GM12892 (cell line): Measurements from ENCODE around the gene KLK11.

ENCODE experiments used
- DNase-seq: peaks from one replicate; pipeline ENCODE4 v3.0.0; 2011; ENCODE audit not compliant: insufficient read length
- FAIRE-seq: peaks from 2 replicates; lab custom pipeline; 2011; peaks lifted over from hg19 to GRCh38; lab: Jason Lieb, UNC
- POLR2A ChIP-seq: IDR thresholded peaks from 2 replicates; pipeline ENCODE4 v1.6.1; 2011; ENCODE audit warnings: low read depth, low read length, control low read depth
- POLR2AphosphoS5 ChIP-seq: IDR thresholded peaks from 2 replicates; pipeline ENCODE4 v1.6.1; 2011; ENCODE audit warnings: low read depth, low read length, control low read depth
- TAF1 ChIP-seq: IDR thresholded peaks from 2 replicates; pipeline ENCODE4 v1.6.1; 2011; ENCODE audit warnings: low read depth, mild to moderate bottlenecking, control low read depth, low read length, borderline replicate concordance

Gene KLK11

GRCh38 chr19:51025809-51026553, 435 bp downstream of the KLK11 start:
- FAIRE-seq: no peak
- DNase-seq: no peak
- TF ChIP-seq POLR2A (no peak), TAF1 (no peak)

- TF ChIP-seq TAF1: no peak
- TF ChIP-seq POLR2A: no peak
- TF ChIP-seq POLR2AphosphoS5: no peak
- DNase-seq: no peak
- FAIRE-seq: no peak
Measured at GRCh38 chr19:51025401-51025800, 1.0 kb downstream of the KLK11 start.

- no peak for TF ChIP-seq TAF1
- DNase-seq: no peak
- no peak for FAIRE-seq
Measured at GRCh38 chr19:51024924-51025323, 1.5 kb downstream of the KLK11 start.

DNA sequence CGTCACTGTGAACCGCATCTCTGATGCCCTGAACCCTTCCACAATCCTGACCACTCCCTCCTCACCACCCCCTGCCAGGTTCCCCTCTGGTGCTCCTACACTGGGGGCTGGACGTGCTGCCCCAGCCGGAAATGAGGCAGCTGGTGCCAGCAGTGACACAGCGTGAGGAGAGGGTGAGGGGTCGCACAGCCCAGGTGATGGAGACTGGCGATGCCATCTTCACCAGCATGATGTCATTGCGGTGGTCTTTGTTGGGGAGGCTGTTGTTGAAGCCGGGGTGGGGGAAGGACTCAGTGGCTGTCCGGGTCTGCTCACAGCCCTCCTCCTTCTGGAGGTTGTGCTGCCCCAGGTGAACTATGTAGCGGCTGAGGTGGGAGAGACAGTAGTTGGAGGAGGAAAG, 2.5 kb downstream of the KLK11 start:
- DNase-seq (no peak), FAIRE-seq (no peak)
- no peak for TF ChIP-seq TAF1
- no peak for TF ChIP-seq POLR2A
- TF ChIP-seq POLR2AphosphoS5: no peak

- no peak for FAIRE-seq
- no peak for TF ChIP-seq POLR2A
- no peak for TF ChIP-seq TAF1
- no peak for TF ChIP-seq POLR2AphosphoS5
- DNase-seq: no peak
Measured at GRCh38 chr19:51022526-51022925, 3.9 kb downstream of the KLK11 start.

DNA sequence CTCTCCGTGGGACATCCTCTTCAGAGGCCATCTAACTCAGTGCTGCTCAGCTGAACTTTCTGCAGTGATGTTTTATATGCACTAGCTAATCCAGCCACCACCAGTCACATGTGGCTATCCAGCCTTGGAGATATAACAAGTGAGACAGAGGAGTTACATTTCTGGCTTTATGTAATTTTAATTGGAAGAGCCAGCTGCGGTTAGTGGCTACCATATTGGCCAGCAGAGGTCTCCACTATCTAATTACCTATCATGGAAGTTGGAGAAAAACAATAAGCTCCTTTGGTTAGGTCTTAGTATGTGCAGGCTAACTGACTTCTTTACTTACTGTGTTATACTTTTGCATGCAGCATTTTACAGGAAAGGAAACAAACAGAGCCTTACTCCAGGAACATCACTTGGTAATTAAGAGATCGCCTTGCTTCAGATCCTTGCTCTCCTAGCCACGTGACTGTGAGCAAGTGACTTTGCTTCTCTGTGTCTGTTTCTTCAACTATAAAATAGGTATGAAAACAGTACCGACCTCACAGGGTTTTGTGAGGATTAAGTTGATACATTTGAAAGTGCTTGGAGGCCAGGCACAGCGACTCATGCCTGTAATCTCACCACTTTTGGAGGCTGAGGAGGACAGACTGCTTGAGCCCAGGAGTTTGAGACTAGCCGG, 5.3 kb downstream of the KLK11 start:
- FAIRE-seq (no peak), DNase-seq (no peak)
- TF ChIP-seq POLR2A (no peak), TAF1 (no peak), POLR2AphosphoS5 (no peak)

DNA sequence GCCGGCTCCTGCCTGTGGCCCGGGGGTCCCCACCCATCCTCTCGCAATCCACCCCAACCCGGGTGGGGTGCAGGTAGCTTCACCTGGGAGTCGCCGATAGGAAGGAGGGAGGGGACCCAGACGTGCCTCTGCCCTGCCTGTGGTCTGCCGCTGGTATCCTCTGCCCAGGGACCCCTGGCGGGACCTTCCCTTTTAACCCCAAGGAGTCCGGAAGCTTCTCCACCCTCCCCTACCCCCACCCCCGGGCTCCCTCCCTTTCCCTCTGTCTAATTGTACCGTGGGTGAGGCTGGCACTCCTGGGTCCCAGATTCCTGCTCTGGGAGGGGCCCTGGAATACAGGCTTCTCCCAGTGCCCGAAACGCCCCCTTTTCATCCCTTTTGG, 6.9 kb downstream of the KLK11 start, which contains the start of gene KLK10:
Gene KLK10 (minus strand): TSS at position 166 of the 382 bp plus-strand sequence. CDS start 579 bp downstream, outside the sequence.
- TF ChIP-seq POLR2A (no peak), POLR2AphosphoS5 (no peak), TAF1 (no peak)
- FAIRE-seq: no peak
- no peak for DNase-seq

DNA sequence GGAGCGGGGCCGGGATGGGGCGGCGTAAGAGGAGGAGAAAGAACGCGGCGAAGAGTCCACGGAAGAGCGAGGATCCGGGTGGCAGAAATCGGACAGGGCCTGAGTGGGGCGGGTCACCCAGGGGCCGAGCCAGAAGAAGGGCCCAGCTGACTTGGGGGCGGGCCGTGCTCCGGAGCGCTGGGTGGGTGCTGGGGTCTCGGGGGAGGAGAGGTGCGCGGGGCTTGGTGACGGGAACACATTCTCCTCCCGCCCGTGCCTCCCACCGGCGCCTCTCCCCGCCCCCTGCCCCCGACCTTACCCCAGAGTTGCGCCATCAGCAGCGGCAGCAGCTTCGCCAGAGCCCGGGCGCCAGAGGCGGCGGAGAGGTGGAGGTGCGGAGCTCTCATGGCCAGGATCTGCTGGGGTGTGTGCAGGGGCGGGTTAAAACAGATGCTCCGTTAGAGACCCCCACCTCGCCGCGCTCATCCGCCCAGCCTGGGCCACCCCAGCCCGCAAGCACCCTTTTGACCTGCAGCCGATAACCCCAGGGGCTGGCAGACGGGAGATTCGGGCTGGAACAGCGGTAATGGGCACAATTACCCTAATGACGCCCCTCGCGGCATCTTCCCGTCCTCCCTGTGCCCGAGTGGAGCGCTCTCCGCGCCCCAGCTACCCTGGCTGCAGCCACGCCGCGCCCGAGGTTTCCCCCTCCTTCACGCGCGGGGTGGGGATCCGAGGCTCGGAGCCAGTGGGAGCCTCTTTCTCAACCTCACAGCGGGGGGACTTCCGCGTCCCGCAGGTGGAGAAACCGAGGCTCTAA, 7.5 kb downstream of the KLK11 start:
- TF ChIP-seq POLR2AphosphoS5 (no peak), TAF1 (no peak)
- FAIRE-seq (no peak), DNase-seq (no peak)

- TF ChIP-seq POLR2AphosphoS5 (no peak), POLR2A (no peak), TAF1 (no peak)
- DNase-seq: no peak
- FAIRE-seq: no peak
Measured at GRCh38 chr19:51016798-51017683, 9.4 kb downstream of the KLK11 start.

- no peak for FAIRE-seq
- TF ChIP-seq TAF1 (no peak), POLR2A (no peak), POLR2AphosphoS5 (no peak)
- DNase-seq: no peak
Measured at GRCh38 chr19:51015691-51016267, 10.6 kb downstream of the KLK11 start.

- TF ChIP-seq POLR2AphosphoS5: no peak
- no peak for TF ChIP-seq TAF1
- TF ChIP-seq POLR2A: no peak
- FAIRE-seq (no peak), DNase-seq (no peak)
Measured at GRCh38 chr19:51014242-51014641, 12.2 kb downstream of the KLK11 start.
